GM19328 (cell line): Measurements from ENCODE around the gene ABTB2.

ENCODE experiments used
- ATAC-seq: cut with Tn5 transposase; IDR thresholded peaks from one replicate; pipeline ENCODE4 v1.9.1; 2021; ENCODE audit warnings: mild to moderate bottlenecking, moderate library complexity; ENCODE audit not compliant: unreplicated experiment

Gene ABTB2

DNA sequence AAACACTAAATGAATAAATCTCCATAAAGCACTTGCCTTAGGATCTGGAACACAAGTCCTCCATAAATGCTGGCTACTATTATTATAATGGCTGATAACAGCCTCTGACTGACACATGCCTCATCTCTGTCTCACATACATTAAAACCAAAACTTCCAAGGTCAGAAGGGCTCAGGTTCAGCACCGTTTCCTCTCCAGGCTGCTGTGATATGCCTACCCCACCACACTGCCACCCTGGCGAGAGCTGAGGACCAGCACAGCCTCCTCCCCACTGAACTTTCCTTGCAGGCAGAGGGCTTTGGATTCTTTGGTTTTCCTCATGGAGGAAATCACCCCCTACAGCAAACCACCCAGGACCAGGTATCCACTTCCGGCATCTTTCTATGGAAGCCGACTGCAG, 112.8 kb downstream of the ABTB2 start:
- no peak for ATAC-seq

GRCh38 chr11:34243600-34244464, 114.0 kb downstream of the ABTB2 start:
- ATAC-seq = peak; percentile 52

GRCh38 chr11:34242037-34242625, 115.7 kb downstream of the ABTB2 start:
- no peak for ATAC-seq

DNA sequence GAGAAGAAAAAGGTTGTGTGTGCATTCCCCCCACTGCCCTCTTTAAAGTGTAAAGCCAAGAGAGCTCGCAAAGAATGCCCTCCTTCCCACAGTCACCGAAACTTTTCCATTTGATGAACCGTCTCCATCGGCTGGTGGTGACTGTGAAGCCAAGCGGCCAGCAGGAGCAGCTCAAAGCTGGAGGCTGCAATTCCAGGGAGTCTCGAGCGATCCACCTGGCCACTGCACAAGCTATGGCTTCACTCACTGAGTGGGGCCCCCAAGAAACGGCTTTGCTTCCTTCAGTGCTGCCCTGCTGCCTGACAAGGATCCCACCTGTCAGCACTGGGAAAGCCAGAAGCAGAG, 117.7 kb downstream of the ABTB2 start:
- no peak for ATAC-seq

- ATAC-seq = no peak
These were observed 118.2 kb downstream of the ABTB2 start for GRCh38 chr11:34239465-34240149.

- ATAC-seq = no peak
These were observed 118.8 kb downstream of the ABTB2 start for GRCh38 chr11:34238966-34239365.

GRCh38 chr11:34238533-34238932, 119.3 kb downstream of the ABTB2 start:
- ATAC-seq = no peak

DNA sequence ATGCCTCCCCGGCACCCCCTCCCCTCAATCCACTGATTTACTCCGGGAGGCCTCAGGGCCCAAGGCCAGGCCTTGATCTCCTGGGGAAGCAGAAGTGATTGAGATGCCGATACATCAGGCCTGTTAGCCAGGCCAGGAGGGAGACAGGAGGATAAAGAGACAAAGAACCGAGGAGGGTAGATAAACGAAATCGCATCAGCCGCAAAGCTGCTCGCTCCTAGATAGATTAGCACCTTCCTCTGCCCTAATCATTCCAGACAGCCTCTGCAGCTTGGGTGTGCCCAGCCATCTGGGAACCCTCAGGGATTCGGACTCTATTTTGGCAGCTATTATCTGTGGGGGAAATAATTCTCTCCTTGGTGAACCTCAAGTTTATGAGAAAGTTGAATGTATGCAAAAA, 121.2 kb downstream of the ABTB2 start:
- no peak for ATAC-seq

DNA sequence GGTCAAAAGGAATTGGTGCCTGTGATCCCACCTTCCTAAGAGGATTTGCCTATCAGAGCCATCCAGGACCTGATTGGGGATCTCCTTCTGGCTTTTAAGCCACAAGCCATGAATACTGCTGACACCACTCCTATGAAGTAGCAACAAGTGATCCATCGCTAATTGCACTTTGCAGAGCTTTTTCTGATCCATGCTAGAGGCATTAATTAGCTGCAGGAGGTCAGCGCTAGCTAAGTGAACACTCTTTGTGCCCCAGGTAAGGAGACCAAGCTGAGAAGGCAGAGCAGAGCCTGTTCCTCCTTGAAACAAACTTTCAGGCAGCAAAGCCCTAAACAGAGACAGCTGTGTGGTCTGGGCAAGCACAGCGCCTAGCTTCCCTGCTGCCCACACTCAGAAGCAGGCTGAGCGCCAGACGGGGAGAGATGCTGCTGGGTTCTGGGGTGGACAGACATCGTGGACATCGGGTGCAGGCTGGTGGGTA, 122.2 kb downstream of the ABTB2 start:
- no peak for ATAC-seq

DNA sequence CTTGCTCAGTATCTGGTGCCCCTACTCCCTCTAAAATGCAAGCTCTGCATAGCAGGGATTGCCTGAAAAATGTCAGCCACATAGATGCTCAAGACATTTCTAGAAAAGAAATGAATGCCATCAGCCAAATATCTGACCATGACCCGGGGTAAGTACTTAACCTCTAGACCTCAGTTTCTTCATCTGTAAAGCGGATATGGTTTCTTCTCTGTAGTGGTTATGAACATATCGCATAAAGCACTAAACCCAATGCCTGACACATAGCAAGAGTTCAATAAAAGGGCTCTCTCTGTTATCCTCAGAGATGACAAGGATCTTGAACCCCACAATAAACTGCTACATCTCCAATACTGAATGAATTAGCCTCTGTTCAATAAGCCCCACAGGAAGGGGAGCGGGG, 122.6 kb downstream of the ABTB2 start:
- ATAC-seq = no peak

DNA sequence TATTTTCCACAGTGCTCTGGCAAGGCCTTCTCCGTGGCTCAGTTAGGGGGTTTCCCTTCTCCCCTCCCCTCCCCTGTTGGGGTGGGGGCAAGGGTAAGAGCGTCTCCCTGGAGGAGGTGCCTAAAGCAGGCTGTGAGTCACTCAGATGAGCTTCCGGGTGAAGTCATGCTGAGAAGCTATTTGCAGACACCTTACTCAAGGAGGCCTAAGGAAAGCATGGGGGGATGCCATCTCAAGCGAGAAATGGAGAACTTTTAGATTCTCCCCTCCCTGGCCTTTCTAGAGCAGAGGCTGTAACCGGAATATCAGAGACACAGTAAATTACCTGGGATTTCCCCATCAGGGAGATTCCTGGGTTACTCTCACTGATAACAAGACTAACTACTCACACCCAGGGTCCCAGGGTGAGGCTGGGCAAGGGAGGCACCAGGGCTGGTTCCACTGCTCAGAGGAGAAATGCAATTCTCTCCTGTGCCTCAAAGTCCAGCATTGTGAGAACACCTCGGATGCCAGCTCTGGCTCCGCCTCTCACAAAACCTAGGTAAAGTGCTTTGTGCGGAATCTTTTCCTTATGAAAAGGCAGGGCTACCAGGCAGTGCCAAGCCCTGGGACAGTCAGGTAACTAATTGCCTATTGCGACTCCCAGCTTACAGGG, 123.6 kb downstream of the ABTB2 start:
- ATAC-seq = peak; percentile 62

DNA sequence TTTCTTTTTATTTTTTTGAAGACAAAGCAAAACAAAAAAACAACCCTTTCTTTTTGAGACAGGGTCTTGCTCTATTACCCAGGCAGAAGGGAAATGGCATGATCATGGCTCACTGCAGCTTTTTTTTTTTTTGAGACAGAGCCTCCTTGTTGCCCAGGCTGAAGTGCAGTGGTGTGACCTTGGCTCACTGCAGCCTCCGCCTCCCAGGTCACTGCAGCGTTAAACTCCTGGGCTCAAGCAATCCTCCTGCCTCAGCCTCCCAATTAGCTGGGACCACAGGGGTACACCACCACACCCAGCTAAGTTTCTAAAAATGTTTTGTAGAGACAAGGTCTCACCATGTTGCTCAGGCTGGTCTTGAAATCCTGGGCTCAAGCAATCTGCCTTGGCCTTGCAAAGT, 124.6 kb downstream of the ABTB2 start:
- no peak for ATAC-seq

DNA sequence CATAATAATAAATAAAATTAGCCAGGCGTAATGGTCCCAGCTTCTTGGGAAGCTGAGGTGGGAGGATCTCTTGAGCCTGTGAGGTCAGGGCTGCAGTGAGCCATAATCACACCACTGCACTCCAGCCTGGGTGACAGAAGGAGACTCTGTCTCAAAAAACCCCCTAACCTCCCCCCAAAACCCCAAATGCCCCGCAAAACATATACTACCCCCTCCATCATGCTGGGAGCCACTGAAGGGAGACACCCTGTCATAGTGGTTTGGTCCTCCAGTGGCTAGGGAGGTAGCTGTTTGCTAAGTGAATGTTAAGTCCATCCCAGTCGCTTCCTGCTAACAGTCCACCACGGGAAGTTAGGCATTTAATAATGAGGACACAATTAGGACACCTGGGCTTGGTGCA, 125.0 kb downstream of the ABTB2 start:
- no peak for ATAC-seq

GRCh38 chr11:34226210-34226609, 131.6 kb downstream of the ABTB2 start:
- no peak for ATAC-seq

- no peak for ATAC-seq
These were observed 132.7 kb downstream of the ABTB2 start for GRCh38 chr11:34225091-34225490.

DNA sequence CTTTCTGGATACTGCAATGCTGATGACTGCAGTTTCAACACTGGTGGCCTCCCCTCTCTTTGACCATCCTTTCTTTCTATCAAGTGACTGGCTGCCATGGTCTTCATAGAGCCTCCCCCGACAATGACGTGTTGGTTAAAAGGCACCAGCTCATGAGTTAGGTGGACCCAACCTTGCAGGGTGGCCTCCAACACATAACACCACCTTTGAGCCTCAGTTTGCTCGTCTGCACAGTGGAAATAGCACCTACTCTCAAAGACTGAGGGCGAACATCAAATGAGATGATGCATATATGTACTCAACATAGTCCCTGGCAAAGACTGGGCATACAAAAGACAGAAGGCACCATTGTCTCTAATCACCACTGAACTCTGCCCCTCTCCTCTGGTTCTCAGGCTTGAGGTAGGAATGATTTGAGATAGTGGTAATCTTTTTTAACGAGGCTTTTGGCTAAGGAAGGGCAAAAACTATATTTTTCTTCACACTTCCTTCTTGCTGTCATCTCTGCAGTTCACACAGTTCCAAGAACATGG, 133.3 kb downstream of the ABTB2 start:
- ATAC-seq = no peak

DNA sequence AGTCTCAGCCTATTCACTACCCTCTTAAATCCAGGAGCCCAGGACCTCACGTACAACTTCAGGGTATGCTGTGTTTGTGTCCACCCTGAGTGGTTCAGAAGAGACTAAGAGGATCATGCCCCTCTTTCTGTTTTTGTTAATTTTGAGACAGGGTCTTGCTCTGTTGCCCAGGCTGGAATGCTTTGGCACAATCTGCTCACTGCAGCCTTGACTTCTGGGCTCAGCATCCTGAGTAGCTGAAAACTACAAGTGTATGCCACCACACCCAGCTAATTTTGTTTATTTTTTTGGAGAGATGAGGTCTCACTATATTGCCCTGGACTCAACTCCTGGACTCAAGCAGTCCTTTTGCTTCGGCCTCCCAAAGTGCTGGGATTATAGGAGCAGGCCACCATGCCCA, 133.9 kb downstream of the ABTB2 start:
- ATAC-seq = no peak

GRCh38 chr11:34223021-34223813, 134.6 kb downstream of the ABTB2 start:
- ATAC-seq = no peak

- no peak for ATAC-seq
These were observed 135.8 kb downstream of the ABTB2 start for GRCh38 chr11:34222030-34222429.

- no peak for ATAC-seq
These were observed 137.9 kb downstream of the ABTB2 start for GRCh38 chr11:34219941-34220370.
